ENCODE measurements around the gene POU5F2.

POU5F2 gene

DNA sequence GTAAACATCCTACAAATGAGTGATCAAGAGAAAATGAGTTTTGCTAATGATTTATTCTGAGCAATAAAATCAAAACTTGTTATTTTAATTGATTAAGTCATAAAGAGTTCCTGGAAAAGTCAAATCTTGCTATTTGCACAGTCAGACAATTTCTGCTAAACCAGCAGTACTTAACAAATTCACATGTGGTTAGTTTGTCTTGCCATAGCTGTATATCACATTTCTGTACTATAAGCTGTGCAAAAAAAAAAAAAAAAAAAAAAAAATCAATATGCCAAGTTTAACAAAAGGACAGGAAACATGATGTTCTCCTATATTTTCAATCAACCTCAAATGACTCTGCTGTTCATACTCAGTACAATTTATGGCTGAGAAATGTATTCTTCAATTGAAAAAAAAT, 24.9 kb downstream of the POU5F2 start:
- no peak for DNase-seq (ENCODE audit: low read depth in 2 of 2)

DNA sequence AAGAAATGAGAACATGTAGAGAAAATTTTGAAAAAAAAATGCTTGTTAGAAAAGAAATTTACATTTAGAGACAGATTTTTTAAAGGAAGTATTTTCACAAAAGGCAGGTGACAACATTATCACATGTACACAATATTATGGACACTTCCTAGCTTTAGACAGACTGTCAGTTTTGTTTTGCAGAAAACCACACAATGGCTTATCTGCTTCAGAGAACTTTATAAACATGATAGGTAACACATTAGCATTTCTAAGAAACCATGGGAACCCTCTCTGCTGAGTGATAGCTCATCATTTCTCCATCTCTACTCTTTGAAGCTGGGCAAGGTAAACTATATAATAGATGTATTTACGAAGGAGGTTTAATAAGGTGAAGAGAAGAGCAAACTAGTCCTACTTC, 25.6 kb downstream of the POU5F2 start:
- DNase-seq (ENCODE audit: low read depth in 2 of 2), result no peak

GRCh38 chr5:93715327-93715726, 26.1 kb downstream of the POU5F2 start:
- no peak for DNase-seq (ENCODE audit: low read depth in 2 of 2)

DNA sequence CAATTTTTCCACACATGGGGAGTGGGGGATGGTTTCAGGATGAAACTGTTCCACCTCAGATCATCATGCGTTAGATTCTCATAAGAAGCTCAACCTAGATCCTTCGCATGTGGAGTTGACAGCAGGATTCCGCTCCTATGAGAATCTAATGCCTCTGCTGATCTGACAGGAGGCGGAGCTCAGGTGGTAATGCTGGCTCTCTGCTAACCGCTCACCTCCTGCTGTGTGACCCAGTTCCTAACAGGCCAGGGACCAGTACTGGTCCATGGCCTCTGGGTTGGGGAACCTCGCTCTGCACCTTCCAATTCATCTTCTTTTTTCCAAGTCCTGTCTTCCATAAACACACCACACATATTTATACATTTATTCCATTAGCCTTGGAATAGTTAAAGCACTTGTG, 33.0 kb downstream of the POU5F2 start:
- DNase-seq (ENCODE audit: low read depth in 2 of 2), result no peak

DNA sequence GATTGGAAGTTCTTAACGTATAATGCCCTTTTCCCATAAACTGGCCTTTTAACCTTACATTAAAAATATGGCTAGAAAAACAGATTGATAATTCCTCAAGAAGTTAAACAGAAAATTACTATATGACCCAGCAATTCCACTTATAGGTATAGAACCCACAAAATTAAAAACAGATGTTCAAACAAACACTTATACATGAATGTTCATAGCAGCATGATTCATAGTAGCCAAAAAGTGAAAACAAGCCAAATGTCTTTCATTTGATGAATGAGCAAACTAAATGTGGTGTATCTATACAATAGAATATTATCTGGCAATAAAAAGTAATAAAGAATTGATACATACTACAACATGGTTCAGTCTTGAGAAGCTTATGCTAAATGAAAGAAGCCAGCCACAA, 35.5 kb downstream of the POU5F2 start:
- no peak for DNase-seq (ENCODE audit: low read depth in 2 of 2)

GRCh38 chr5:93704996-93705395, 36.4 kb downstream of the POU5F2 start:
- DNase-seq (ENCODE audit: low read depth in 2 of 2), result no peak

DNA sequence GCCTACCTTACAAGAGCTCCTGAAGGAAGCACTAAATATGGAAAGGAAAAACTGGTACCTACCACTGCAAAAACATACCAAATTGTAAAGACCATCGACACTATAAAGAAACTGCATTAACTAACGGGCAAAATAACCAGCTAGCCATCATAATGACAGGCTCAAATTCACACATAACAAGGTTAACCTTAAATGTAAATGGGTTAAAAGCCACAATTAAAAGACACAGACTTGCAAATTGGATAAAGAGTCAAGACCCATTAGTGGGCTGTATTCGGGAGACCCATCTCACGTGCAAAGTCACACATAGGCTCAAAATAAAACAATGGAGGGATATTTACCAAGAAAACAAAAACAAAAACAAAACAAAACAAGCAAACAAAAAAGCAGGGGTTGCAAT, 49.4 kb downstream of the POU5F2 start:
- DNase-seq (ENCODE audit: low read depth in 2 of 2), result no peak

Data from stimulated activated CD8-positive, alpha-beta memory T cell treated with anti-CD3 and anti-CD28 coated beads, Interleukin-2, amount 100 ng/mL, for 48 hours (primary cell).